Fibroblast of pulmonary artery (primary cell): Measurements from ENCODE around the gene LMNA.

ENCODE experiments used
- DNase-seq: peaks from one replicate; pipeline ENCODE4 v3.0.0-alpha.2; 2010; ENCODE audit warnings: low read depth
- H3K4me3 ChIP-seq: replicated peaks from 2 replicates; pipeline ENCODE4 v1.5.1; 2011; ENCODE audit warnings: low read depth, mild to moderate bottlenecking, control low read depth, low read length, moderate library complexity
- CTCF ChIP-seq: IDR thresholded peaks from 2 replicates; pipeline ENCODE4 v1.5.1; 2011; ENCODE audit warnings: mild to moderate bottlenecking, control low read depth, low read length, inconsistent platforms; ENCODE audit errors: missing control alignments

LMNA gene

GRCh38 chr1:156104065-156104810, 10.3 kb upstream of the LMNA start:
- TF ChIP-seq CTCF: no peak

DNA sequence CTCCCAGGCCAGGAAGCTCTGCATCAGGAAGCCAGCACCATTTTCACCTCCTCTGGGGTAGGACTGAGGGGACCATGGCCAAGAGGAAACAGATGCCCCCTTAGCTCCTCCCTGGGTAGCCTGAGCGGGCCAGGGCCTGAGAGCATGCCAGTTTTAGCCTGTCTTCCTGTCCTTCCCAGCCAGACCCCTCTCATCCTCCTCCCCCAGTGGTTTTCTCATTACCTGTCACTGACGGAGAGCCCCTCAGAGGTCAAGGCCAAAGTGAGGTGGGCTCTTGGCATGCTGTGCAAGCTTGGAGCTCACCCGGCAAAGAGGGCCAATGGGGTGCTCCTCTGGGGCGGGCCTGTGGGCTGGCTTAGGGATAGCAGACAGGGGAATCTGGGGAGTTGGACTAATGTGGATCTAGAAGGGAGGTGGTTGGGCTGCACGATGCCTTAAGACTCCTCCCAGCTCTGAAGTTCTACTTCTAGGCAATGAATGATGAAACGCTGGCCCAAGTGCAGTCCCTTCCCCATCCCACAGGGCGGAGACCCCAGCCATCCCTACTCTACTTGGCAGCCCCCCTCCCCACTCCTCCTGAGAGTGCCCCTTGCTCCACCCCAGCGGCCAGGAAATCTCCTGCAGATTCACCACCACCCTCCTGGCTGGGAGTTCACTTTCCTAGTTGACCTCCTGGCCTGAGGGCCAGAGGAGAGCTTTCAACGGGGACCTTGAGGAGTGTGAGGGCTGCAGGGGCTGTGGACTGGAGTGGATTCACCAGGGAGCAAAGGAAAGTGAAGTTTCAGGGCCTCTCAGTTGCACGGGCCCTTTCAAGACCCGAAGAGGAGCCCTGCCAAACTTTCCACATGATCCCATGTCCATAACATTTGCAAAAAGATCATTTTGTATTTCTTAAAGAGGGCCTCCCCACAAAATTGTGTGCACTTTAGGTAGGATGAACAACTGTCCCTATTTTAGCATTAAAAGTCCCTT, 9.4 kb upstream of the LMNA start:
- no peak overlapping the region for H3K4me3 ChIP-seq
- no peak for TF ChIP-seq CTCF
- DNase-seq: peak; percentile 74

More at GRCh38 chr1:156104065-156104810, 10.3 kb upstream of the LMNA start:
- H3K4me3 ChIP-seq: no peak overlapping the region
- peak; percentile 94 for DNase-seq

- DNase-seq: no peak
- no peak overlapping the region for H3K4me3 ChIP-seq
- no peak for TF ChIP-seq CTCF
Observed at GRCh38 chr1:156106624-156107488, 7.7 kb upstream of the LMNA start.

DNA sequence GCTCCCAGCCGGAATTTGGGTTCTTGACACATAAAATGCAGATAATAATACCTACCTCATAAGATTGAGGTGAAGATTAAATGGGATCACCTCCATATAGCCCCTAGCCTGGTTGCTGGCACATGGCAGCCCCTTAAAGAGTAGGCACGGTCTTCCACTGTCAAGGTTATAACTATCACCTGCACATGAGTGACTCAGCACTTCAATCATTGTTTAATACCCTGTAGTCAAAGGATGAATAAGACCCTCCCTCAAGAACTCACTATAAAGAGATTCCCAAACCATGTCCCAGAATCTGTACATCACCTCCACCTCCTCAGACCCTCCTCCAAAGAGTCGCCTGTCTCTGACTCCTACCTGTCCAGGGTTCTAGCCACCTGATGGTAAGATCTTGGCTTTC, 6.5 kb upstream of the LMNA start:
- no peak for TF ChIP-seq CTCF
- DNase-seq: no peak
- no peak overlapping the region for H3K4me3 ChIP-seq

DNA sequence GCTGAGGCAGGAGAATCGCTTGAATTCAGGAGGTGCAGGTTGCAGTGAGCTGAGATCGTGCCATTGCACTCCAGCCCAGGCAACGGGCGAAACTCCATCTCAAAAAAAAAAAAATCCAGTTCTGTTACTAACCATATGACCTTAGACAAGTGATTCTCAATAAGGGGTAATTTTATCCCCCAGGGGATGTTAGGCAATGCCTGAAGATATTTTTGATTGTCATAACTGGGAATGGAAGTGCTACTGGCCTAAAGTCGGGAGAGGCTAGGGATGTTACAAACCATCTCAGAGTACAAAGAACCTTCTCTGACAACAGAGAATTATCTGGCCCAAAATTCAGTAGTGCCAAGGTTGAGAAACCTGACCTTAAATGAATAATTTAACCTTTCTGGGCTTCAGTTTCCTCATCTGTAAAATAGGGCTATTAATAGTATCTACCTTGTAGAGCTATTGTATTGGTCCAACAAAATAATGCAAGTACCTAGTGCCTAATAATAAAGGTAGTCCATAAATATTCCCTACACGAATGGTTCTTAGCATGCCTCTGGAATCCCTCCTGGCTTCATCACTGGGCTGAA, 5.8 kb upstream of the LMNA start:
- H3K4me3 ChIP-seq: no peak overlapping the region
- DNase-seq: no peak
- TF ChIP-seq CTCF: no peak

DNA sequence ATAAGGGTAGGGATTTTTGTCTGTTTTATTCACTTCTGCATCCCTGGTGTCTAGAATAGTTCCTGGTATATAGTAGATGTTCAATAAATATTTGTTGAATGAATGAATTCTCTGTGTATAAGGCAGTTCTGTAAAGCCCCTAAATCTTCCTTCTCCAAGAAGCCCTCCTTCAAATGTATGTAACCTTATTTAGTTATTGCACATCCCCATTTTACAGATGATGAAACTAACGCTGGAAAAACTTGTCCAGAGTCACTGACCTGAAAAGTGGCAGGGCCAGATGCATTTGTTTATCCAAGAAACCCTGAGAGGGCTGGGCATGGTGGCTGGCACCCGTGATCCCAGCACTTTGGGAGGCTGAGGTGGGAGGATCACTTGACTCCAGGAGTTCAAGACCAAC, 4.3 kb upstream of the LMNA start:
- no peak overlapping the region for H3K4me3 ChIP-seq
- no peak for DNase-seq
- no peak for TF ChIP-seq CTCF
